Mammary epithelial cell (primary cell): Measurements from ENCODE around the gene PLBD2.

Source experiments
- CTCF ChIP-seq, 2 donors: IDR thresholded peaks in 1 of 2; conservative IDR thresholded peaks in 1 of 2; 2 replicates each; pipeline ENCODE4 v1.5.1; 2011 to 2012; ENCODE audit warnings: inconsistent platforms in 2 of 2, low read length in 2 of 2, mild to moderate bottlenecking in 2 of 2, control low read depth in 1 of 2, low read depth in 1 of 2; ENCODE audit not compliant: insufficient read depth in 1 of 2; ENCODE audit errors: extremely low read depth in 1 of 2
- EZH2 ChIP-seq: IDR thresholded peaks from 2 replicates; pipeline ENCODE4 v1.6.1; 2012; ENCODE audit warnings: low read length, inconsistent platforms, borderline replicate concordance

- TF ChIP-seq CTCF (conservative IDR thresholded peaks at IDR 0.05 in 1 of 2, IDR thresholded peaks at IDR 0.05 in 1 of 2; ENCODE audit: extremely low read depth in 1 of 2, insufficient read depth in 1 of 2, low read depth in 1 of 2, low read length in 2 of 2) (no peak), EZH2 (no peak)
These were observed 3.4 kb downstream of the PLBD2 start for GRCh38 chr12:113361574-113362370.
